Measurements from ENCODE around the gene ISOC1.
A peak's percentile ranks its signal among the peaks of the same experiment; 100 is the strongest.

ISOC1 gene

GRCh38 chr5:129104915-129105455 is 10.4 kb downstream of the ISOC1 start:
- H3K27me3 Mint-ChIP-seq (ENCODE audit: low read depth), result no peaks in the 10 kb centered on the region
- H3K27ac Mint-ChIP-seq, result no peak overlapping the region
- no peak for TF ChIP-seq CTCF (IDR thresholded peaks at IDR 0.05; ENCODE audit: unreplicated experiment in 3 of 3)
- no peak overlapping the region for H3K4me3 Mint-ChIP-seq
- H3K36me3 Mint-ChIP-seq (ENCODE audit: low read depth), result peaks cover 38% of the 10 kb centered on the region
- H3K9me3 Mint-ChIP-seq, result no peaks in the 10 kb centered on the region
- H3K4me1 Mint-ChIP-seq, result no peaks in the 10 kb centered on the region

- no peaks in the 10 kb centered on the region for H3K4me1 Mint-ChIP-seq
- H3K9me3 Mint-ChIP-seq, result no peaks in the 10 kb centered on the region
- H3K27me3 Mint-ChIP-seq (ENCODE audit: low read depth), result no peaks in the 10 kb centered on the region
- no peak overlapping the region for H3K4me3 Mint-ChIP-seq
- no peak for TF ChIP-seq CTCF (IDR thresholded peaks at IDR 0.05; ENCODE audit: unreplicated experiment in 3 of 3)
- peaks cover 40% of the 10 kb centered on the region for H3K36me3 Mint-ChIP-seq (ENCODE audit: low read depth)
- H3K27ac Mint-ChIP-seq, result no peak overlapping the region
Observed at GRCh38 chr5:129107637-129108036, 13.1 kb downstream of the ISOC1 start.

GRCh38 chr5:129110742-129111141 is 16.2 kb downstream of the ISOC1 start:
- H3K4me3 Mint-ChIP-seq, result no peak overlapping the region
- H3K27me3 Mint-ChIP-seq (ENCODE audit: low read depth), result no peaks in the 10 kb centered on the region
- no peaks in the 10 kb centered on the region for H3K4me1 Mint-ChIP-seq
- no peak overlapping the region for H3K27ac Mint-ChIP-seq
- no peak for TF ChIP-seq CTCF (IDR thresholded peaks at IDR 0.05; ENCODE audit: unreplicated experiment in 3 of 3)
- no peaks in the 10 kb centered on the region for H3K9me3 Mint-ChIP-seq
- H3K36me3 Mint-ChIP-seq (ENCODE audit: low read depth), result peaks cover 30% of the 10 kb centered on the region

- Mint-ChIP-seq H3K4me1 (no peaks in the 10 kb centered on the region), H3K9me3 (no peaks in the 10 kb centered on the region), H3K36me3 (ENCODE audit: low read depth) (peaks cover 25% of the 10 kb centered on the region), H3K27ac (no peak overlapping the region), H3K27me3 (ENCODE audit: low read depth) (no peaks in the 10 kb centered on the region), H3K4me3 (no peak overlapping the region)
- TF ChIP-seq CTCF (IDR thresholded peaks at IDR 0.05; ENCODE audit: unreplicated experiment in 3 of 3), result no peak
Observed at GRCh38 chr5:129111351-129111750, 16.8 kb downstream of the ISOC1 start.

DNA sequence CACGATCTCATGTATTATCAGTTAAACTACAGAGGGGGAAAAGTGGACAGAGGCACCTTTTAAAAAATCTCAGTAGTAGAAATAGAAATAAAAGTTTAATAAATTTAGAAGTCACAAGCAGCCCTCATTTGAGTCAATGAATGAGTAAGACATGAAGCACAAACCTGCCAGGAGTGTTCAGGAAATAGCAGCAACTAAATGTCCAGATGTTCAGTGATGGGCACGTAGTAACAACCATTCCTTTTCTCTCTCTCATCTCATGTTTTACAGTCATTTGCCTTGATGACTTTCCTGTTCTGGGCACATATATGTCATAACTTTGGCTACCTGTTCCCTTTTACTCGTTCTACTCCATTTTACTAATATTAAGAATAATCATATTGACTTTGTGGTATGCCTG is 17.7 kb downstream of the ISOC1 start:
- Mint-ChIP-seq H3K27me3 (ENCODE audit: low read depth) (no peaks in the 10 kb centered on the region), H3K27ac (no peak overlapping the region), H3K4me1 (no peaks in the 10 kb centered on the region), H3K36me3 (ENCODE audit: low read depth) (peaks cover 19% of the 10 kb centered on the region), H3K9me3 (no peaks in the 10 kb centered on the region), H3K4me3 (no peak overlapping the region)
- TF ChIP-seq CTCF (IDR thresholded peaks at IDR 0.05; ENCODE audit: unreplicated experiment in 3 of 3), result no peak

- peaks cover 17% of the 10 kb centered on the region for H3K36me3 Mint-ChIP-seq (ENCODE audit: low read depth)
- H3K4me3 Mint-ChIP-seq, result no peak overlapping the region
- H3K9me3 Mint-ChIP-seq, result no peaks in the 10 kb centered on the region
- peak; percentile 15 to 35 (median 27) for TF ChIP-seq CTCF (IDR thresholded peaks at IDR 0.05; ENCODE audit: unreplicated experiment in 3 of 3)
- H3K4me1 Mint-ChIP-seq, result peaks cover 13% of the 10 kb centered on the region
- no peak overlapping the region for H3K27ac Mint-ChIP-seq
- no peaks in the 10 kb centered on the region for H3K27me3 Mint-ChIP-seq (ENCODE audit: low read depth)
Observed at GRCh38 chr5:129113867-129114266, 19.3 kb downstream of the ISOC1 start.

All from nephron (organoid).